A549 (cell line): ENCODE measurements around the gene ASIP.

Experiments used
- CBX2 ChIP-seq: fragments of 200-600 bp; sonication (generic); IDR thresholded peaks from 2 replicates; pipeline ENCODE4 v1.6.1; 2016; ENCODE audit warnings: low read depth, mild to moderate bottlenecking, borderline replicate concordance
- CTCF ChIP-seq: fragments of >200 bp; sonication (Bioruptor Twin); formaldehyde crosslinking; IDR thresholded peaks from 3 replicates; pipeline ENCODE4 v1.5.1; 2016
- FOXS1 ChIP-seq: fragments of 250-450 bp; sonication (Bioruptor Pico); IDR thresholded peaks from 2 replicates; pipeline ENCODE4 v1.5.0; 2020; ENCODE audit warnings: mild to moderate bottlenecking, moderate library complexity
- MAFK ChIP-seq: fragments of 450-650 bp; IDR thresholded peaks from 2 replicates; pipeline ENCODE4 v1.6.1; 2014; ENCODE audit not compliant: partially characterized antibody
- MAX ChIP-seq: IDR thresholded peaks from 2 replicates; pipeline ENCODE4 v1.6.1; 2012
- NFE2L2 ChIP-seq: fragments of 150-350 bp; conservative IDR thresholded peaks from 2 replicates; pipeline ENCODE4 v1.6.1; 2014; ENCODE audit warnings: low read length
- POLR2A ChIP-seq: IDR thresholded peaks from 2 replicates; pipeline ENCODE4 v1.6.1; 2012; ENCODE audit warnings: mild to moderate bottlenecking, low read length
- POLR2AphosphoS2 ChIP-seq: conservative IDR thresholded peaks from 2 replicates; pipeline ENCODE4 v1.6.1; 2012; ENCODE audit warnings: low read length, improper control_type of control experiment, inconsistent platforms
- USF2 ChIP-seq: fragments of 450-650 bp; IDR thresholded peaks from 2 replicates; pipeline ENCODE4 v1.6.1; 2014; ENCODE audit warnings: antibody characterized with exemption

DNA sequence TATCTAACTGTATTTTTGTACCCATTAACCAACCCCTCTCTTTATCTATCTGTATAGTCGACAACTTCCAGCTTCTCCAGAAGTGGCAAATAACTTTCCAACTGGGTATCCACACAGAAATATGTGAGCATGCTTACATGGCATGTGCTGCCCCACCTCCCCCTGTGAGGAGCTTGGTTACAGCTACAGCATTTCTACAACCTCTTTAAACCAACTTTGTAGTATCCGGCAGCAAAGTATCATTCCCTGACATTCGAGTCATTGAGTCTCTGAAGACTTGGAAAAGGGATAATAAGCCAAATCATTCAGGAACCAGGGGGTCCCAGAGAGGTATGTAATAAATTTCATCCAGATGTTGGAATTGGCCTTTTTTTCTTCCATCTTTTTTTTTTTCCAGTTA lies 48.2 kb upstream of the ASIP start:
- no peak for TF ChIP-seq NFE2L2
- no peak for TF ChIP-seq FOXS1 (CRISPR knock-in tag)
- TF ChIP-seq POLR2A: no peak
- TF ChIP-seq CBX2: no peak
- no peak for TF ChIP-seq USF2
- no peak for TF ChIP-seq MAX
- no peak for TF ChIP-seq CTCF
- TF ChIP-seq POLR2AphosphoS2: no peak
- TF ChIP-seq MAFK: no peak
